GM10248 (cell line): Measurements from ENCODE around the gene KCNMA1.

Experiments used
- CTCF ChIA-PET: fragments of 300-600 bp; sonication (Branson Sonifier 250); formaldehyde crosslinking; extraction: SDS; loops from one replicate; lab custom pipeline; 2021; ENCODE audit warnings: antibody characterized with exemption; lab: Yijun Ruan, JAX
- POLR2A ChIA-PET: fragments of 350-650 bp; sonication (Branson Sonifier 250); formaldehyde crosslinking; extraction: SDS; loops from one replicate; lab custom pipeline; 2020; ENCODE audit warnings: antibody characterized with exemption; lab: Yijun Ruan, JAX
- DNase-seq: peaks from one replicate; pipeline ENCODE4 v3.0.0; 2012; ENCODE audit errors: extremely low spot score
- CTCF ChIP-seq: IDR thresholded peaks from 2 replicates; pipeline ENCODE4 v1.5.1; 2012; ENCODE audit warnings: mild to moderate bottlenecking, low read depth; ENCODE audit errors: extremely low read depth, missing control alignments, control extremely low read depth

Gene KCNMA1

DNA sequence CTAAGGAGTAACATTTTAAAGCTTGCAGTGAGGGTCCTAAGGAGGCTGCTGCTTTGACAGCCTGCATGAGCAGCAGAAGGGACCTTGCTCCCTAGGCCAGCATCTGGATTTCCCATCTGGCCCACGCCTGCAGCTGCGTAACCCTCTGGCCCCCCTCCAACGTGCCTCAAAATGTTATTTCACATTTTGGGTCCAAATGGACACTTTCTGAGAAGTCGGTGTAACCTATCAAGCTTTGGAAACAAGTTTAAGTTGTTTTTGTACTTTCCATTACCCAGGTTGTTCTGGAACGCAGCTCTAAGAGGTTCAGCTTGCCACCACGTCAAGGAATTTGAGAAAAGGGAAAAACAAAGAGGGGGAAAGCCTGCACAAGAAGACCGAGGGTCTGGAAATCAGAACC is 338.3 kb downstream of the KCNMA1 start:
- no peak for TF ChIP-seq CTCF

GRCh38 chr10:77297393-77297739 is 340.2 kb downstream of the KCNMA1 start:
- DNase-seq: no peak
- ChIA-PET POLR2A (no interaction called here), CTCF (interaction anchor here (0.8 to 1.6 kb wide), 4 partner anchors 8 to 124 kb away, joined by 3 to 6 read pairs (median 3); no protein-coding TSS in a partner anchor)
- TF ChIP-seq CTCF: no peak

More for the DNA sequence above, 338.3 kb downstream of the KCNMA1 start:
- ChIA-PET POLR2A (no interaction called here), CTCF (interaction anchor here (0.9 kb wide), 1 partner anchor 17 kb away, joined by 3 read pairs; no protein-coding TSS in a partner anchor)
- DNase-seq: no peak

- ChIA-PET CTCF (interaction anchor here (0.8 to 1.6 kb wide), 4 partner anchors 9 to 123 kb away, joined by 3 to 6 read pairs (median 3); no protein-coding TSS in a partner anchor), POLR2A (no interaction called here)
- no peak for DNase-seq
- no peak for TF ChIP-seq CTCF
These were observed 340.8 kb downstream of the KCNMA1 start for GRCh38 chr10:77296534-77297392.

GRCh38 chr10:77293773-77294172 is 343.8 kb downstream of the KCNMA1 start:
- POLR2A ChIA-PET: no interaction called here
- CTCF ChIA-PET: interaction anchor here (1.0 to 1.6 kb wide), 4 partner anchors 8 to 417 kb away, joined by 3 to 5 read pairs (median 3); no protein-coding TSS in a partner anchor
- no peak for DNase-seq
- TF ChIP-seq CTCF: no peak

DNA sequence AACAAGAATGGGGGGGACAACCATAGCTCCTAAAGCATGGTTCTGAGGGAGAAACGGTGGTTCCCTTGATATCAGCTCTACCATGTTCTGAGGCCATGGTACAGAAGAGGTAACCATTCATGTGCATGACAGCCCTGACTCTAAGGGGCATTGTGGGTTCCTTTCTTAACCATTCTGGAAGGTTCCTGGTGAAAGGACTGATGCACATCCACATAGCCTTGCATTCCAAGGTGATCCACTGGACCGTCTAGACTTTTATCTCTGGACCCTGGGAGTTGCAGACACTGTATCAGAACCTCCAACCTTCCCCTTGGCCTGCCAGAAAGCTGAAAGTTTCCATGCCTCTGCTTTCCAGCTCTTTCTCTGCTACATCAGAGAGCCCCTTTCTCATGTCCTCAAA is 344.3 kb downstream of the KCNMA1 start:
- ChIA-PET CTCF (interaction anchor here (1.0 to 1.5 kb wide), 4 partner anchors 9 to 418 kb away, joined by 3 to 5 read pairs (median 3); no protein-coding TSS in a partner anchor), POLR2A (no interaction called here)
- no peak for TF ChIP-seq CTCF
- no peak for DNase-seq

- TF ChIP-seq CTCF: no peak
- DNase-seq: no peak
- CTCF ChIA-PET: no interaction called here
- POLR2A ChIA-PET: no interaction called here
These were observed 345.8 kb downstream of the KCNMA1 start for GRCh38 chr10:77291596-77292505.
